NCI-H526 (cell line): ENCODE results near the gene PCDHB2.
"Not testable (repeated sequence)": the region's sequence is repeated elsewhere in the genome, so short reads cannot be mapped to it uniquely, and the experiment has no call there.

Experiments used
- DNase-seq, 2 experiments: peaks; one replicate each; lab custom pipeline; 2025; lab: John Stamatoyannopoulos, UW

PCDHB2 gene

GRCh38 chr5:141135718-141136266 lies 41.4 kb downstream of the PCDHB2 start:
- no peak for DNase-seq

GRCh38 chr5:141137346-141137745 lies 42.9 kb downstream of the PCDHB2 start:
- DNase-seq, result not testable (repeated sequence)
